OCI-LY1 (cell line): Measurements from ENCODE around the gene SMIM7.

Experiments
- H2AFZ ChIP-seq: fragments of 200-600 bp; sonication (generic), shearing (Covaris generic); 2 replicates; pipeline ENCODE4 v1.6.0; 2014; ENCODE audit warnings: antibody characterized with exemption, mild to moderate bottlenecking, low read length
- H3F3A ChIP-seq: fragments of 200-600 bp; sonication (generic), shearing (Covaris generic); 2 replicates; pipeline ENCODE4 v1.6.0; 2014; ENCODE audit warnings: mild to moderate bottlenecking, antibody characterized with exemption, low read length, moderate library complexity; ENCODE audit not compliant: insufficient read depth
- H3K27ac ChIP-seq: fragments of 200-600 bp; sonication (generic); 2 replicates; pipeline ENCODE4 v1.5.1; 2014; ENCODE audit warnings: low read length, mixed run types, mild to moderate bottlenecking, low read depth; ENCODE audit not compliant: poor library complexity, severe bottlenecking
- H3K27me3 ChIP-seq: fragments of 200-600 bp; sonication (generic); 2 replicates; pipeline ENCODE4 v1.6.0; 2014; ENCODE audit warnings: antibody characterized with exemption, mild to moderate bottlenecking, low read length, moderate library complexity; ENCODE audit not compliant: insufficient read depth
- H3K36me3 ChIP-seq: fragments of 200-600 bp; sonication (generic); 2 replicates; pipeline ENCODE4 v1.6.1; 2014; ENCODE audit warnings: mild to moderate bottlenecking, antibody characterized with exemption, low read length, moderate library complexity, mixed read lengths; ENCODE audit not compliant: insufficient read depth
- H3K4me1 ChIP-seq: fragments of 200-600 bp; sonication (generic); 2 replicates; pipeline ENCODE4 v1.5.1; 2014; ENCODE audit warnings: mild to moderate bottlenecking, low read length, moderate library complexity; ENCODE audit not compliant: insufficient read depth, severe bottlenecking
- H3K4me2 ChIP-seq: fragments of 200-600 bp; sonication (generic), shearing (Covaris generic); 2 replicates; pipeline ENCODE4 v1.6.1; 2014; ENCODE audit warnings: low read length
- H3K4me3 ChIP-seq: fragments of 200-600 bp; sonication (generic); 2 replicates; pipeline ENCODE4 v1.5.1; 2014; ENCODE audit warnings: low read length, low read depth, mild to moderate bottlenecking, mixed read lengths; ENCODE audit not compliant: poor library complexity, severe bottlenecking
- H3K79me2 ChIP-seq: fragments of 200-600 bp; shearing (Covaris generic); 2 replicates; pipeline ENCODE4 v1.6.1; 2016; ENCODE audit warnings: mixed run types, low read length, mixed read lengths; ENCODE audit not compliant: insufficient read depth
- H3K9ac ChIP-seq: fragments of 200-600 bp; sonication (generic), shearing (Covaris generic); 2 replicates; pipeline ENCODE4 v1.6.1; 2014; ENCODE audit warnings: mild to moderate bottlenecking, low read length, mixed read lengths
- H3K9me2 ChIP-seq: fragments of 200-600 bp; sonication (generic), shearing (Covaris generic); 2 replicates; pipeline ENCODE4 v1.6.1; 2014; ENCODE audit warnings: low read depth, mild to moderate bottlenecking, low read length, mixed read lengths
- H3K9me3 ChIP-seq: fragments of 200-600 bp; shearing (Covaris generic); 2 replicates; pipeline ENCODE4 v1.6.1; 2014; ENCODE audit warnings: low read length, mixed read lengths
- H4K20me1 ChIP-seq: fragments of 200-600 bp; sonication (generic), shearing (Covaris generic); 2 replicates; pipeline ENCODE4 v1.6.0; 2016; ENCODE audit warnings: mild to moderate bottlenecking, low read length; ENCODE audit not compliant: insufficient read depth
- CTCF ChIP-seq: fragments of 200-600 bp; sonication (generic), shearing (Covaris generic); IDR thresholded peaks from 2 replicates; pipeline ENCODE4 v1.5.1; 2017; ENCODE audit warnings: mild to moderate bottlenecking, antibody characterized with exemption, low read length, moderate library complexity, mixed read lengths
- EZH2 ChIP-seq: fragments of 200-600 bp; sonication (generic), shearing (Covaris generic); IDR thresholded peaks from 2 replicates; pipeline ENCODE4 v1.8.0; 2017; ENCODE audit warnings: borderline replicate concordance, mixed run types, mild to moderate bottlenecking, antibody characterized with exemption, low read length, moderate library complexity, mixed read lengths

Gene SMIM7

GRCh38 chr19:16598848-16599247 lies 61.1 kb downstream of the SMIM7 start:
- TF ChIP-seq CTCF (no peak), EZH2 (no peak)
- Histone ChIP-seq H3K9ac (no peak overlapping the region), H3K27me3 (no peaks in the 10 kb centered on the region), H4K20me1 (no peaks in the 10 kb centered on the region), H3K79me2 (peaks cover 79% of the 10 kb centered on the region), H3K27ac (peak overlapping the region; percentile 64), H3K36me3 (peaks cover 8% of the 10 kb centered on the region; the same call in 1 of the 2 replicates), H3K9me2 (no peaks in the 10 kb centered on the region), H3K4me2 (no peak overlapping the region), H3K9me3 (no peaks in the 10 kb centered on the region), H3K4me3 (no peak overlapping the region), H2AFZ (no peak overlapping the region), H3F3A (no peaks in the 10 kb centered on the region), H3K4me1 (peaks cover 86% of the 10 kb centered on the region)

GRCh38 chr19:16596399-16596798 lies 63.5 kb downstream of the SMIM7 start:
- TF ChIP-seq CTCF (no peak), EZH2 (no peak)
- Histone ChIP-seq H3K4me3 (no peak overlapping the region), H3K27ac (no peak overlapping the region), H3K9me3 (no peaks in the 10 kb centered on the region), H3F3A (no peaks in the 10 kb centered on the region), H2AFZ (no peak overlapping the region), H3K79me2 (peaks cover 74% of the 10 kb centered on the region), H3K4me2 (no peak overlapping the region), H3K9me2 (no peaks in the 10 kb centered on the region), H3K36me3 (no peaks in the 10 kb centered on the region), H3K9ac (no peak overlapping the region), H3K27me3 (no peaks in the 10 kb centered on the region), H3K4me1 (peaks cover 93% of the 10 kb centered on the region), H4K20me1 (no peaks in the 10 kb centered on the region)
